GM20000 (cell line): Measurements from ENCODE around the gene EOMES.
A peak's percentile ranks its signal among the peaks of the same experiment; 100 is the strongest.

Source experiments
- DNase-seq: peaks from one replicate; pipeline ENCODE4 v3.0.0; 2012; ENCODE audit warnings: low spot score
- CTCF ChIP-seq: IDR thresholded peaks from 2 replicates; pipeline ENCODE4 v1.5.1; 2012; ENCODE audit warnings: mild to moderate bottlenecking, control low read depth; ENCODE audit errors: extremely low read depth, missing control alignments

The EOMES gene

GRCh38 chr3:27740854-27741253 is 18.7 kb upstream of the EOMES start:
- DNase-seq, result no peak
- TF ChIP-seq CTCF, result no peak

- no peak for TF ChIP-seq CTCF
- no peak for DNase-seq
These were observed 15.0 kb upstream of the EOMES start for GRCh38 chr3:27737091-27737490.

GRCh38 chr3:27730774-27731659 is 8.9 kb upstream of the EOMES start:
- DNase-seq, result no peak
- no peak for TF ChIP-seq CTCF

- DNase-seq, result peak; percentile 10
- TF ChIP-seq CTCF, result no peak
These were observed 7.9 kb upstream of the EOMES start for GRCh38 chr3:27729748-27730611.

GRCh38 chr3:27729325-27729724 is 7.2 kb upstream of the EOMES start:
- no peak for DNase-seq
- TF ChIP-seq CTCF, result no peak

- TF ChIP-seq CTCF, result no peak
- DNase-seq, result peak; percentile 30
These were observed 6.3 kb upstream of the EOMES start for GRCh38 chr3:27728195-27729087.
